NCI-H146 (cell line): ENCODE measurements around the gene PRKCE.
"Not testable (repeated sequence)": the region's sequence is repeated elsewhere in the genome, so short reads cannot be mapped to it uniquely, and the experiment has no call there.

Source experiments
- DNase-seq: peaks from one replicate; lab custom pipeline; 2025; lab: John Stamatoyannopoulos, UW

Gene PRKCE

GRCh38 chr2:45668509-45668908, 17.0 kb downstream of the PRKCE start:
- no peak for DNase-seq

GRCh38 chr2:45669032-45669486, 17.6 kb downstream of the PRKCE start:
- DNase-seq, result no peak

- no peak for DNase-seq
These were observed 19.2 kb downstream of the PRKCE start for GRCh38 chr2:45670646-45671045.

- no peak for DNase-seq
These were observed 20.7 kb downstream of the PRKCE start for GRCh38 chr2:45672138-45672537.

- no peak for DNase-seq
These were observed 22.8 kb downstream of the PRKCE start for GRCh38 chr2:45674035-45674816.

- DNase-seq, result no peak
These were observed 23.9 kb downstream of the PRKCE start for GRCh38 chr2:45675263-45675812.

- no peak for DNase-seq
These were observed 24.6 kb downstream of the PRKCE start for GRCh38 chr2:45676088-45676487.

- no peak for DNase-seq
These were observed 27.4 kb downstream of the PRKCE start for GRCh38 chr2:45678791-45679348.

- no peak for DNase-seq
These were observed 29.0 kb downstream of the PRKCE start for GRCh38 chr2:45680351-45680967.

- DNase-seq, result no peak
These were observed 30.2 kb downstream of the PRKCE start for GRCh38 chr2:45681675-45682074.

- no peak for DNase-seq
These were observed 31.8 kb downstream of the PRKCE start for GRCh38 chr2:45683292-45683691.

- no peak for DNase-seq
These were observed 33.3 kb downstream of the PRKCE start for GRCh38 chr2:45684756-45685155.

- DNase-seq, result no peak
These were observed 33.8 kb downstream of the PRKCE start for GRCh38 chr2:45685260-45685659.

- DNase-seq, result peak; percentile 30
These were observed 36.5 kb downstream of the PRKCE start for GRCh38 chr2:45687964-45688363.

- peak; percentile 38 for DNase-seq
These were observed 37.2 kb downstream of the PRKCE start for GRCh38 chr2:45688479-45689298.

- no peak for DNase-seq
These were observed 38.8 kb downstream of the PRKCE start for GRCh38 chr2:45690231-45690630.

- peak; percentile 47 for DNase-seq
These were observed 39.9 kb downstream of the PRKCE start for GRCh38 chr2:45691171-45691999.

- DNase-seq, result no peak
These were observed 41.1 kb downstream of the PRKCE start for GRCh38 chr2:45692566-45692965.

GRCh38 chr2:45695480-45696007, 44.1 kb downstream of the PRKCE start:
- not testable (repeated sequence) for DNase-seq

- DNase-seq, result no peak
These were observed 45.2 kb downstream of the PRKCE start for GRCh38 chr2:45696708-45697107.

- DNase-seq, result no peak
These were observed 45.7 kb downstream of the PRKCE start for GRCh38 chr2:45697190-45697589.
